ENCODE results near the gene DHRSX. TPM values are rescaled to one million over a fixed set of nuclear protein-coding genes. Genes with fewer than 3 reads are reported as not detected.
"Not testable (repeated sequence)": the region's sequence is repeated elsewhere in the genome, so short reads cannot be mapped to it uniquely, and the experiment has no call there.

Gene DHRSX
- total RNA-seq, 8 experiments from 2014 or later, result 8.4 to 19.7 (median 13.6) TPM

DNA sequence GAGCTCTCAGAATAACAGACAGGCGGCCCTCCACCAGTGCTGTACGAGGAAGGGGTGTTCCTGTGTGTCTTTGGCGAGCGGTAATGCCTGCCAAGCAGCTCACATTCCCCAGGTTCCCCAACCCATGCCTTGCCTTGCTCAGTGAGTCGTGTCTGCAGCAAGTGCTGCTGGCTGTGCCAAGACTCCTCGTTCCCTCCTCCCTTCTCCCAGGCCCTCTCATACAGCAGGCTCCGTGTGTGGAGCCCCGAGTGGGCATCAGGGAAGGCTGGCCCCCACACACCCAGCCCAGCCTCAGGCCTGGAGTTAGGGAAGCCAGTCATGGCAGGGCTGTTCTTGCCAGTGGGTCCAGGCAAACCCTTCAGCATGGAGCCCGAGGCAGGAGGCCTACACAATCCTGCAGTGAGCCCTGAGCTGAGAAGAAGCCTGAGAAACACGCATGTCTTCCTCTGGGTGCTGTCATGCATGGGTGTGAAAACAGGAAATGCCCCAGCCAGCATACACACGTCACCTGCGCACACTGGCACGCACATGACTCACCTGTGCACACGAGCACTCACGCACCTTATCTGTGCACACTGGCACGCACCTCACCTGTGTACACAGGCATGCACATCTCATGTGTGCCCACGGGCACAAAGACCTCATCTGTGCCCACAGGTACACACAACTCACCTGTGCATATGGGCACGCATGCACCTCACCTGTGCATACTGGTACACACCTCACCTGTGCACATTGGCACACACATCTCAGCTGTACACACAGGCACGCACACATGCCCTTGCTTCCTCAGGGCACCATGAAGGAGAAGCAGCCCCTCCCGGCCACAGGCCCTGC lies 238.7 kb downstream of the DHRSX start:
- H3K27ac ChIP-seq, result no peak overlapping the region
- ATAC-seq (replicated peaks in 6 of 8), result peak in 2 of 8 experiments; percentile 9 to 63

GRCh38 chrX:2252331-2253065 lies 248.3 kb downstream of the DHRSX start:
- WGBS, 10 experiments, result 79 to 100% (median 94%) methylated on average over 1 to 12 of the region's 12 CpGs
- in situ Hi-C loops (cut with MboI; ENCODE audit: low pct_unique_long_range_greater_than_20kb in 2 of 9, low sequenced_read_pairs in 9 of 9, unreplicated experiment in 9 of 9), result no loop called here
- no peak overlapping the region for H3K4me3 ChIP-seq
- ATAC-seq (replicated peaks in 6 of 8), result no peak
- H3K27ac ChIP-seq, result no peak overlapping the region
- H3K4me1 ChIP-seq (replicated peaks in 1 of 2), result no peaks in the 10 kb centered on the region

More for the DNA sequence above, 238.7 kb downstream of the DHRSX start:
- H3K4me3 ChIP-seq, result no peak overlapping the region
- in situ Hi-C loops (cut with MboI; ENCODE audit: low pct_unique_long_range_greater_than_20kb in 2 of 9, low sequenced_read_pairs in 9 of 9, unreplicated experiment in 9 of 9), result no loop called here
- H3K4me1 ChIP-seq (replicated peaks in 1 of 2), result no peaks in the 10 kb centered on the region
- 70 to 100% (median 100%) methylated on average over 1 to 7 of the region's 20 CpGs; no CpG with 5 or more reads in 1 of the 10 experiments for WGBS, 10 experiments

GRCh38 chrX:2251211-2251610 lies 249.6 kb downstream of the DHRSX start:
- no peak overlapping the region for H3K4me3 ChIP-seq
- 61 to 95% (median 79%) methylated on average over 3 to 4 of the region's 5 CpGs; no CpG with 5 or more reads in 3 of the 10 experiments for WGBS, 10 experiments
- H3K27ac ChIP-seq, result no peak overlapping the region
- ATAC-seq (replicated peaks in 6 of 8), result no peak
- no peaks in the 10 kb centered on the region for H3K4me1 ChIP-seq (replicated peaks in 1 of 2)
- in situ Hi-C loops (cut with MboI; ENCODE audit: low pct_unique_long_range_greater_than_20kb in 2 of 9, low sequenced_read_pairs in 9 of 9, unreplicated experiment in 9 of 9), result no loop called here

- Histone ChIP-seq H3K27ac (no peak overlapping the region), H3K4me1 (replicated peaks in 1 of 2) (no peaks in the 10 kb centered on the region), H3K4me3 (no peak overlapping the region)
- ATAC-seq (replicated peaks in 6 of 8), result peak in 3 of 8 experiments; percentile 29 to 87 (median 30)
- in situ Hi-C loops (cut with MboI; ENCODE audit: low pct_unique_long_range_greater_than_20kb in 2 of 9, low sequenced_read_pairs in 9 of 9, unreplicated experiment in 9 of 9), result no loop called here
- WGBS, 10 experiments, result 7 to 100% (median 70%) methylated on average over 2 to 10 of the region's 12 CpGs; no CpG with 5 or more reads in 1 of the 10 experiments
These were observed 256.8 kb downstream of the DHRSX start for GRCh38 chrX:2243913-2244460.

DNA sequence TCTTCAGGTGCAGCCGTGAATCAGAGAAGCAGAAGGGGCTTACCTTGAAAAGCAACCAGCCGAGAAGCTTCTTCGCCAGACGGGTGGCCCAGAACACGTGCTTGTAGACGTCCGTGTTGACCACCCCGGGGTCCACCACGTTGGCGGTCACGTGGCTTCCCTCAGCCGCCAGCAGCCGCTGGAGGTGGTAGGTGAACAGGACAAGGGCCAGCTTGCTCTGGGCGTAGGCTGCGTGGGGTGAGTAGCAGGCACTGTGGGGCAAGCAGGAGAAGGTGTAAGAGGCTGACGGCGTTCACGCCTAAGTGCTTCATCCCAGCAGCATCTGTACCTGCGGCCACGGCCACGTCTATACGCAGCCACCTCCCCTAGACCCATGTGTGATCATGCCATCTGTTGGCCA lies 257.8 kb downstream of the DHRSX start:
- in situ Hi-C loops (cut with MboI; ENCODE audit: low pct_unique_long_range_greater_than_20kb in 2 of 9, low sequenced_read_pairs in 9 of 9, unreplicated experiment in 9 of 9), result no loop called here
- WGBS, 10 experiments, result 100% methylated on average over 2 to 4 of the region's 22 CpGs; no CpG with 5 or more reads in 6 of the 10 experiments
- no peak for ATAC-seq (replicated peaks in 6 of 8)

GRCh38 chrX:2242326-2242725 lies 258.4 kb downstream of the DHRSX start:
- no peak overlapping the region for H3K27ac ChIP-seq
- WGBS, 10 experiments, result 90 to 100% (median 100%) methylated on average over 2 to 10 of the region's 16 CpGs; no CpG with 5 or more reads in 3 of the 10 experiments
- ATAC-seq (replicated peaks in 6 of 8), result no peak
- no peak overlapping the region for H3K4me3 ChIP-seq
- no peaks in the 10 kb centered on the region for H3K4me1 ChIP-seq (replicated peaks in 1 of 2)
- in situ Hi-C loops (cut with MboI; ENCODE audit: low pct_unique_long_range_greater_than_20kb in 2 of 9, low sequenced_read_pairs in 9 of 9, unreplicated experiment in 9 of 9), result no loop called here

More for the DNA sequence above, 257.8 kb downstream of the DHRSX start:
- no peaks in the 10 kb centered on the region for H3K4me1 ChIP-seq (replicated peaks in 1 of 2)
- no peak overlapping the region for H3K4me3 ChIP-seq
- H3K27ac ChIP-seq, result no peak overlapping the region

DNA sequence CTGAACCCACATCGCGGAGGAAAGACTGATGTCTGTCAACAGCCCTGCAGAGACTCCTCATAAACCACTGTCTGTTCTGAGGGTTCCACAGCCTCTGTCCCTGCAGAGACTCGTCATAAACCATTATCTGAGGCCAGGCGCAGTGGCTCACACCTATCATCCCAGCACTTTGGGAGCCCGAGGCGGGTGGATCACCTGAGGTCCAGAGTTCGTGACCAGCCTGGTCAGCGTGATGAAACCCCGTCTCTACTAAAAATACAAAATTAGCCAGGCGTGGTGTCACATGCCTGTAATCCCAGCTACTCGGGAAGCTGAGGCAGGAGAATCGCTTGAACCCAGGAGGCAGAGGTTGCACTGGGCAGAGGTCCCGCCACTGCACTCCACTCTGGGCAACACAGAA lies 259.3 kb downstream of the DHRSX start:
- H3K4me1 ChIP-seq (replicated peaks in 1 of 2); ATAC-seq (replicated peaks in 6 of 8); H3K27ac ChIP-seq; in situ Hi-C loops (cut with MboI; ENCODE audit: low pct_unique_long_range_greater_than_20kb in 2 of 9, low sequenced_read_pairs in 9 of 9, unreplicated experiment in 9 of 9); H3K4me3 ChIP-seq: not testable (repeated sequence)
- WGBS, 10 experiments, result 80 to 100% (median 93%) methylated on average over 2 to 8 of the region's 13 CpGs; no CpG with 5 or more reads in 3 of the 10 experiments

DNA sequence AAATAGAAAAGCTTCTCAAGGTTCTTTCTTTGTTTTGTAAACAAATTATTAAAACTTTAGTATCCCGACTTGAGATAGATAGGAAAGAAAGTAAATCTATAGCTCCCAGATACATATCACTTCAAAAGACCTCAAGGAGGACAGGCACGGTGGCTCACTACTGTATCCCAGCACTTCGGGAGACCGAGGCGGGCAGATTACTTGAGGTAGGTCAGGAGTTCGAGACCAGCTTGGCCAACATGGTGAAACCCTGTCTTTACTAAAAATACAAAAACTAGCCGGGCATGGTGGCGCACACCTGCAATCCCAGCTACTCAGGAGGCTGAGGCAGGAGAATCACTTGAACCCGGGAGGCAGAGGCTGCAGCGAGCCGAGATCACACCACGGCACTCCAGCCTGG lies 260.0 kb downstream of the DHRSX start:
- H3K4me3 ChIP-seq; H3K4me1 ChIP-seq (replicated peaks in 1 of 2); in situ Hi-C loops (cut with MboI; ENCODE audit: low pct_unique_long_range_greater_than_20kb in 2 of 9, low sequenced_read_pairs in 9 of 9, unreplicated experiment in 9 of 9); ATAC-seq (replicated peaks in 6 of 8); H3K27ac ChIP-seq: not testable (repeated sequence)
- 50 to 100% (median 92%) methylated on average over 1 to 9 of the region's 12 CpGs; no CpG with 5 or more reads in 2 of the 10 experiments for WGBS, 10 experiments

DNA sequence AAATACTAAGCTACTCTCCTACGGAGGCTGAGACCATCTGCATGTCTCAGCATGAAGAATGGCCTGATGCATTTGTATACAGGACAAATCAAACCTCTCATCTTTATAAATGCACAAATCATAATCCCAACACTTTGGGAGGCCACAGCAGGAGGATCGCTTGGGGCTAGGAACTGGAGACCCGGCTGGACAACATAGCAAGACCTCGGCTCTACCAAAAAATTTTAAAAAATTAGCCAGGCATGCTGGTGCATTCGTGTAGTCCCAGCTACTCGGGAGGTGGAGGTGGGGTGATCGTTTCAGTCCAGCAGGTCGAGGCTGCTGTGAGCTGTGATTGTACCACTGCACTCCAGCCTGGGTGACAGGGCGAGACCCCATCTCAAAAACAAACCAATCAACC lies 262.8 kb downstream of the DHRSX start:
- peaks cover 9 to 19% of the 10 kb centered on the region in 2 donors for H3K4me1 ChIP-seq (replicated peaks in 1 of 2)
- WGBS, 10 experiments, result 75 to 100% (median 86%) methylated on average over 1 to 9 of the region's 9 CpGs; no CpG with 5 or more reads in 5 of the 10 experiments
- H3K4me3 ChIP-seq, result no peak overlapping the region
- no peak overlapping the region for H3K27ac ChIP-seq
- no peak for ATAC-seq (replicated peaks in 6 of 8)
- in situ Hi-C loops (cut with MboI; ENCODE audit: low pct_unique_long_range_greater_than_20kb in 2 of 9, low sequenced_read_pairs in 9 of 9, unreplicated experiment in 9 of 9), result no loop called here

GRCh38 chrX:2231570-2232192 lies 269.1 kb downstream of the DHRSX start:
- no peak for ATAC-seq (replicated peaks in 6 of 8)
- in situ Hi-C loops (cut with MboI; ENCODE audit: low pct_unique_long_range_greater_than_20kb in 2 of 9, low sequenced_read_pairs in 9 of 9, unreplicated experiment in 9 of 9), result no loop called here
- H3K4me1 ChIP-seq (replicated peaks in 1 of 2), result peaks cover 11 to 19% of the 10 kb centered on the region in 2 donors
- H3K27ac ChIP-seq, result no peak overlapping the region
- H3K4me3 ChIP-seq, result no peak overlapping the region
- WGBS, 10 experiments, result 69 to 100% (median 88%) methylated on average over 2 of the region's 2 CpGs; no CpG with 5 or more reads in 1 of the 10 experiments

DNA sequence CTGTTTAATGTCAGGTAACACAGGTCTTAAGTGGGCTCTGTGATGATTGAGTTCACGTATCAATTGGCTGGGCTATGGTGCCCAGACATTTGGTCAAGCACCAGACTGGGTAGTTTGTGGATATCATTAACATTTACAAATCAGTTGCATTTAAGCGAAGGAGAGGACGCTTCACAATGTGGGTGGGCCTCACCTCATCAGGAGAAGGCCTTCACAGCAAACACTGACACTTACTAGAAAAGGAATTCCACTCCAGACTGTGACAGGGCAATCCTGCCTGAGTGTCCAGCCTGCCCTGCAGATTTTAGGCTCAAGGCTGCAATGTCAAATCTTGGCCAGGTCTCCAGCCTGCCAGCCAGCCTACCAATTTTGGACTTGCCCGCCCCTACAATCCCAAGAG lies 270.3 kb downstream of the DHRSX start:
- no peak for ATAC-seq (replicated peaks in 6 of 8)
- H3K27ac ChIP-seq, result no peak overlapping the region
- 80 to 100% (median 100%) methylated on average over 1 to 3 of the region's 4 CpGs; no CpG with 5 or more reads in 2 of the 10 experiments for WGBS, 10 experiments
- no peak overlapping the region for H3K4me3 ChIP-seq
- H3K4me1 ChIP-seq (replicated peaks in 1 of 2), result peaks cover 11 to 19% of the 10 kb centered on the region in 2 donors
- in situ Hi-C loops (cut with MboI; ENCODE audit: low pct_unique_long_range_greater_than_20kb in 2 of 9, low sequenced_read_pairs in 9 of 9, unreplicated experiment in 9 of 9), result no loop called here

GRCh38 chrX:2228536-2228935 lies 272.2 kb downstream of the DHRSX start:
- 20 to 81% (median 40%) methylated on average over 1 to 2 of the region's 2 CpGs; no CpG with 5 or more reads in 5 of the 10 experiments for WGBS, 10 experiments
- ATAC-seq (replicated peaks in 6 of 8), result no peak
- in situ Hi-C loops (cut with MboI; ENCODE audit: low pct_unique_long_range_greater_than_20kb in 2 of 9, low sequenced_read_pairs in 9 of 9, unreplicated experiment in 9 of 9), result no loop called here
- Histone ChIP-seq H3K4me1 (replicated peaks in 1 of 2) (peaks cover 1 to 7% of the 10 kb centered on the region in 2 donors), H3K27ac (no peak overlapping the region), H3K4me3 (no peak overlapping the region)

All from motor neuron (in vitro differentiated cells).